ENCODE measurements around the gene FERMT2.

GRCh38 chr14:52939427-52939826 is 11.4 kb downstream of the FERMT2 start:
- TF ChIP-seq CTCF (IDR thresholded peaks at IDR 0.05) (no peak), POLR2AphosphoS5 (IDR thresholded peaks at IDR 0.05; ENCODE audit: low read depth, low read length) (no peak), TCF7L2 (IDR thresholded peaks at IDR 0.05; ENCODE audit: low read depth, low read length) (no peak), SIN3A (IDR thresholded peaks at IDR 0.05; ENCODE audit: borderline replicate concordance, insufficient read depth, low read depth, low read length) (no peak)
- TF ChIP-seq, protein P1, sequence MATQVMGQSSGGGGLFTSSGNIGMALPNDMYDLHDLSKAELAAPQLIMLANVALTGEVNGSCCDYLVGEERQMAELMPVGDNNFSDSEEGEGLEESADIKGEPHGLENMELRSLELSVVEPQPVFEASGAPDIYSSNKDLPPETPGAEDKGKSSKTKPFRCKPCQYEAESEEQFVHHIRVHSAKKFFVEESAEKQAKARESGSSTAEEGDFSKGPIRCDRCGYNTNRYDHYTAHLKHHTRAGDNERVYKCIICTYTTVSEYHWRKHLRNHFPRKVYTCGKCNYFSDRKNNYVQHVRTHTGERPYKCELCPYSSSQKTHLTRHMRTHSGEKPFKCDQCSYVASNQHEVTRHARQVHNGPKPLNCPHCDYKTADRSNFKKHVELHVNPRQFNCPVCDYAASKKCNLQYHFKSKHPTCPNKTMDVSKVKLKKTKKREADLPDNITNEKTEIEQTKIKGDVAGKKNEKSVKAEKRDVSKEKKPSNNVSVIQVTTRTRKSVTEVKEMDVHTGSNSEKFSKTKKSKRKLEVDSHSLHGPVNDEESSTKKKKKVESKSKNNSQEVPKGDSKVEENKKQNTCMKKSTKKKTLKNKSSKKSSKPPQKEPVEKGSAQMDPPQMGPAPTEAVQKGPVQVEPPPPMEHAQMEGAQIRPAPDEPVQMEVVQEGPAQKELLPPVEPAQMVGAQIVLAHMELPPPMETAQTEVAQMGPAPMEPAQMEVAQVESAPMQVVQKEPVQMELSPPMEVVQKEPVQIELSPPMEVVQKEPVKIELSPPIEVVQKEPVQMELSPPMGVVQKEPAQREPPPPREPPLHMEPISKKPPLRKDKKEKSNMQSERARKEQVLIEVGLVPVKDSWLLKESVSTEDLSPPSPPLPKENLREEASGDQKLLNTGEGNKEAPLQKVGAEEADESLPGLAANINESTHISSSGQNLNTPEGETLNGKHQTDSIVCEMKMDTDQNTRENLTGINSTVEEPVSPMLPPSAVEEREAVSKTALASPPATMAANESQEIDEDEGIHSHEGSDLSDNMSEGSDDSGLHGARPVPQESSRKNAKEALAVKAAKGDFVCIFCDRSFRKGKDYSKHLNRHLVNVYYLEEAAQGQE (IDR thresholded peaks at IDR 0.05; ENCODE audit: insufficient read depth in 1 of 2, low read depth in 2 of 2, low read length in 1 of 2): no peak
